PC-3 (cell line): ENCODE data around the gene BBLN.
"Not testable (repeated sequence)": the region's sequence is repeated elsewhere in the genome, so short reads cannot be mapped to it uniquely, and the experiment has no call there.

Experiments used
- EZH2 ChIP-seq: fragments of 300-600 bp; sonication (generic); IDR thresholded peaks from one replicate; pipeline ENCODE4 v1.6.1; 2017; ENCODE audit warnings: antibody characterized with exemption, mild to moderate bottlenecking, low read length; ENCODE audit not compliant: unreplicated experiment
- TF ChIP-seq, protein P1 (sequence below): fragments of 300-600 bp; sonication (generic); conservative IDR thresholded peaks from 2 replicates; pipeline ENCODE4 v1.5.1; 2017; ENCODE audit warnings: antibody characterized with exemption, low read depth, mild to moderate bottlenecking, low read length

DNA sequence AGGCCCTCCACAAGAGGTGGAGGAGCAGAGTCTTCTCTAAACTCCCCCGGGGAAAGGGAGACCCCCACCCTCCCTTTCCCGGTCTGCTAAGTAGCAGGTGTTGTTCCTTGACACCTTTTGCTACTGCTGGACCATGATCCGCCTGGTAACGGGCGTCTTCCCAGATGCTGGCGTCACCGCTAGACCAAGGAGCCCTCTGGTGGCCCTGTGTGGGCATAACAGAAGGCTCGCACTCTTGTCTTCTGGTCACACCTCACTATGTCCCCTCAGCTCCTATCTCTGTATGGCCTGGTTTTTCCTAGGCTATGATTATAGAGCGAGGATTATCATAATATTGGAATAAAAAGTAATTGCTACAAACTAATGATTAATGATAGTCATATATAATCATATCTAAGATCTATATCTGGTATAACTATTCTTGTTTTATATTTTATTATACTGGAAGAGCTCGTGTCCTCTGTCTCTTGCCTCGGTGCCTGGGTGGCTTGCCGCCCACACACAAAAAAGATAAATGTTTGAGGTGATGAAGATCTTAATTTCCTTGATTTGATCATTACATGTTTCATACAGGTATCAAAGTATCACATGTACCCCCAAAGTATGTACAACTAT, 30.0 kb upstream of the BBLN start:
- TF ChIP-seq, protein P1, sequence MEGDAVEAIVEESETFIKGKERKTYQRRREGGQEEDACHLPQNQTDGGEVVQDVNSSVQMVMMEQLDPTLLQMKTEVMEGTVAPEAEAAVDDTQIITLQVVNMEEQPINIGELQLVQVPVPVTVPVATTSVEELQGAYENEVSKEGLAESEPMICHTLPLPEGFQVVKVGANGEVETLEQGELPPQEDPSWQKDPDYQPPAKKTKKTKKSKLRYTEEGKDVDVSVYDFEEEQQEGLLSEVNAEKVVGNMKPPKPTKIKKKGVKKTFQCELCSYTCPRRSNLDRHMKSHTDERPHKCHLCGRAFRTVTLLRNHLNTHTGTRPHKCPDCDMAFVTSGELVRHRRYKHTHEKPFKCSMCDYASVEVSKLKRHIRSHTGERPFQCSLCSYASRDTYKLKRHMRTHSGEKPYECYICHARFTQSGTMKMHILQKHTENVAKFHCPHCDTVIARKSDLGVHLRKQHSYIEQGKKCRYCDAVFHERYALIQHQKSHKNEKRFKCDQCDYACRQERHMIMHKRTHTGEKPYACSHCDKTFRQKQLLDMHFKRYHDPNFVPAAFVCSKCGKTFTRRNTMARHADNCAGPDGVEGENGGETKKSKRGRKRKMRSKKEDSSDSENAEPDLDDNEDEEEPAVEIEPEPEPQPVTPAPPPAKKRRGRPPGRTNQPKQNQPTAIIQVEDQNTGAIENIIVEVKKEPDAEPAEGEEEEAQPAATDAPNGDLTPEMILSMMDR: not testable (repeated sequence)
- TF ChIP-seq EZH2: not testable (repeated sequence)
